ENCODE measurements around the gene PRMT1.

The PRMT1 gene

GRCh38 chr19:49651820-49652550 lies 25.1 kb upstream of the PRMT1 start:
- DNase-seq (ENCODE audit: low read depth), result no peak
- TF ChIP-seq CTCF (IDR thresholded peaks at IDR 0.05; ENCODE audit: low read length, missing control alignments), result no peak
- H3K4me3 ChIP-seq (replicated peaks; ENCODE audit: low read depth, low read length), result no peak overlapping the region

DNA sequence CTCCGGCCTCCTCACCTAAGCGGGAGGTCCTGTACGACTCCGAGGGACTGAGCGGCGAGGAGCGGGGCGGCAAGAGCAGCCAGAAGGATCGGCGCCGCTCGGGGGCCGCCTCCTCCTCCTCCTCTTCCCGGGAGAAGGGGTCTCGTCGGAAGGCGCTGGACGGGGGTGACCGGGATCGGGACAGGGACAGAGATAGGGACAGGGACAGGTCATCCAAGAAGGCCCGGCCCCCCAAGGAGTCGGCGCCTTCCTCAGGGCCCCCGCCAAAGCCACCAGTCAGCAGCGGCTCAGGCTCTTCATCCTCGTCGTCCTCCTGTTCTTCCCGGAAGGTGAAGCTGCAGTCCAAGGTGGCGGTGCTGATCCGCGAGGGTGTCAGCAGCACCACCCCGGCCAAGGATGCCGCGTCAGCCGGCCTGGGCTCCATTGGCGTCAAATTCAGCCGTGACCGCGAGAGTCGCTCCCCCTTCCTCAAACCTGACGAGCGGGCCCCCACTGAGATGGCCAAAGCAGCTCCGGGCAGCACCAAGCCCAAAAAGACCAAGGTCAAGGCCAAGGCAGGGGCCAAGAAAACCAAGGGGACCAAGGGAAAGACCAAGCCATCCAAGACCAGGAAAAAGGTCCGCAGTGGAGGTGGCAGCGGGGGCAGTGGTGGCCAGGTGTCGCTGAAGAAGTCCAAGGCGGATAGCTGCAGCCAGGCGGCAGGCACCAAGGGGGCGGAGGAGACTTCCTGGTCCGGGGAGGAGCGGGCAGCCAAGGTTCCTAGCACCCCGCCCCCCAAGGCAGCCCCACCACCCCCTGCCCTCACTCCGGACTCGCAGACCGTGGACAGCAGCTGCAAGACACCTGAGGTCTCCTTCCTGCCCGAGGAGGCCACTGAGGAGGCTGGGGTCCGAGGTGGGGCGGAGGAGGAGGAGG lies 24.3 kb upstream of the PRMT1 start:
- DNase-seq (ENCODE audit: low read depth), result no peak
- H3K4me3 ChIP-seq (replicated peaks; ENCODE audit: low read depth, low read length), result no peak overlapping the region
- no peak for TF ChIP-seq CTCF (IDR thresholded peaks at IDR 0.05; ENCODE audit: low read length, missing control alignments)

DNA sequence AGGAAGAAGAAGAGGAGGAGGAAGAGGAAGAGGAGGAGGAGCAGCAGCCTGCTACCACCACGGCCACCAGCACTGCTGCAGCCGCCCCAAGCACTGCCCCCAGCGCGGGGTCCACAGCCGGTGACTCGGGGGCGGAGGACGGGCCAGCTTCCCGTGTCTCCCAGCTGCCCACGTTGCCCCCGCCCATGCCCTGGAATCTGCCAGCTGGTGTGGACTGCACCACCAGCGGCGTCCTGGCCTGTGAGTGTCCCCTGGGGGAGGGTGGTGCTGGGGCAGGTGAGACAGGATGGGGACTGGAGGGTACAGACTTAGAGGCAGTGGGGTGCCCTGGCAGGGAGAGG lies 23.6 kb upstream of the PRMT1 start:
- DNase-seq (ENCODE audit: low read depth), result no peak
- TF ChIP-seq CTCF (IDR thresholded peaks at IDR 0.05; ENCODE audit: low read length, missing control alignments), result no peak
- H3K4me3 ChIP-seq (replicated peaks; ENCODE audit: low read depth, low read length), result no peak overlapping the region

DNA sequence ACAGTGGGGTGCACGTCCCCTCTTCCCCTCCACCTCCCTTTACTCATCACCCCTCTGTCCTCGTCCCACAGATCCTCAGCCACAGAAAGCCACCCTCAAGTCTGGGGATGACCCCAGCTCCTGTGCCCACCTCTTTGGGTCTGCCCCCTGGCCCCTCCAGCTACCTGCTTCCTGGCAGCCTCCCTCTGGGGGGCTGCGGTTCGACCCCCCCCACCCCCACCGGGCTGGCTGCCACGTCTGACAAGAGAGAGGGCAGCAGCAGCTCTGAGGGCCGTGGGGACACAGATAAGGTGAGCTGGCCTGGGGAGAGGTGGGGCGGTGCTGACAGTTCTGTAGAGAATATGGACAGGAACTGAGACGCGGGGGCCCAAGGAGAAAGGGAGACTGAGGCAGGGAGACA lies 22.5 kb upstream of the PRMT1 start:
- no peak for DNase-seq (ENCODE audit: low read depth)
- TF ChIP-seq CTCF (IDR thresholded peaks at IDR 0.05; ENCODE audit: low read length, missing control alignments), result no peak
- no peak overlapping the region for H3K4me3 ChIP-seq (replicated peaks; ENCODE audit: low read depth, low read length)

GRCh38 chr19:49655570-49656455 lies 21.3 kb upstream of the PRMT1 start:
- no peak overlapping the region for H3K4me3 ChIP-seq (replicated peaks; ENCODE audit: low read depth, low read length)
- no peak for TF ChIP-seq CTCF (IDR thresholded peaks at IDR 0.05; ENCODE audit: low read length, missing control alignments)
- no peak for DNase-seq (ENCODE audit: low read depth)

- no peak for TF ChIP-seq CTCF (IDR thresholded peaks at IDR 0.05; ENCODE audit: low read length, missing control alignments)
- no peak for DNase-seq (ENCODE audit: low read depth)
- H3K4me3 ChIP-seq (replicated peaks; ENCODE audit: low read depth, low read length), result no peak overlapping the region
These were observed 20.5 kb upstream of the PRMT1 start for GRCh38 chr19:49656456-49657109.

All from fibroblast of pulmonary artery (primary cell).